Fibroblast of pulmonary artery (primary cell): ENCODE results near the gene BCAS1.

Source experiments
- DNase-seq: peaks from one replicate; pipeline ENCODE4 v3.0.0-alpha.2; 2010; ENCODE audit warnings: low read depth
- H3K4me3 ChIP-seq: replicated peaks from 2 replicates; pipeline ENCODE4 v1.5.1; 2011; ENCODE audit warnings: low read depth, mild to moderate bottlenecking, control low read depth, low read length, moderate library complexity
- TF ChIP-seq, protein P1 (sequence below): IDR thresholded peaks from 2 replicates; pipeline ENCODE4 v1.5.1; 2011; ENCODE audit warnings: mild to moderate bottlenecking, control low read depth, low read length, inconsistent platforms; ENCODE audit errors: missing control alignments

BCAS1 gene

DNA sequence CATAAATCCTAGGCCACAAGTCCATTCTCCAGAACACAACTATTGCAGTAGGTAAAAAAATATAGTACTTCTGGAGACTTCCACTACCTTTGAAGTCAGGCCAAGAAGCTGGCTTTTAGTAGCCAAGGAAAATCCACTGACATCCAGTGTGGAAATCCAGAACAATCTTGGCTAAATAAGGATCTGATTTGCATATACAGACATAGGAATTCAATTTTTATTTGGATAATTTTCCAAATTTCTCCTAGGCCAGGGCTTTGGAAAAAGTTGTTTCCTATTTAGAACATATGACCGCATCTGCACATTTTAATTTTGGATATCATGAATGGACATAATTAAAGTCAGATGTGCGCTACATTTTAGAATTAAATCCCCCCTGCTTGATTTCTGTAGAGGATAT is 100.2 kb downstream of the BCAS1 start:
- TF ChIP-seq, protein P1, sequence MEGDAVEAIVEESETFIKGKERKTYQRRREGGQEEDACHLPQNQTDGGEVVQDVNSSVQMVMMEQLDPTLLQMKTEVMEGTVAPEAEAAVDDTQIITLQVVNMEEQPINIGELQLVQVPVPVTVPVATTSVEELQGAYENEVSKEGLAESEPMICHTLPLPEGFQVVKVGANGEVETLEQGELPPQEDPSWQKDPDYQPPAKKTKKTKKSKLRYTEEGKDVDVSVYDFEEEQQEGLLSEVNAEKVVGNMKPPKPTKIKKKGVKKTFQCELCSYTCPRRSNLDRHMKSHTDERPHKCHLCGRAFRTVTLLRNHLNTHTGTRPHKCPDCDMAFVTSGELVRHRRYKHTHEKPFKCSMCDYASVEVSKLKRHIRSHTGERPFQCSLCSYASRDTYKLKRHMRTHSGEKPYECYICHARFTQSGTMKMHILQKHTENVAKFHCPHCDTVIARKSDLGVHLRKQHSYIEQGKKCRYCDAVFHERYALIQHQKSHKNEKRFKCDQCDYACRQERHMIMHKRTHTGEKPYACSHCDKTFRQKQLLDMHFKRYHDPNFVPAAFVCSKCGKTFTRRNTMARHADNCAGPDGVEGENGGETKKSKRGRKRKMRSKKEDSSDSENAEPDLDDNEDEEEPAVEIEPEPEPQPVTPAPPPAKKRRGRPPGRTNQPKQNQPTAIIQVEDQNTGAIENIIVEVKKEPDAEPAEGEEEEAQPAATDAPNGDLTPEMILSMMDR, result no peak
- no peak for DNase-seq
- H3K4me3 ChIP-seq, result no peak overlapping the region

DNA sequence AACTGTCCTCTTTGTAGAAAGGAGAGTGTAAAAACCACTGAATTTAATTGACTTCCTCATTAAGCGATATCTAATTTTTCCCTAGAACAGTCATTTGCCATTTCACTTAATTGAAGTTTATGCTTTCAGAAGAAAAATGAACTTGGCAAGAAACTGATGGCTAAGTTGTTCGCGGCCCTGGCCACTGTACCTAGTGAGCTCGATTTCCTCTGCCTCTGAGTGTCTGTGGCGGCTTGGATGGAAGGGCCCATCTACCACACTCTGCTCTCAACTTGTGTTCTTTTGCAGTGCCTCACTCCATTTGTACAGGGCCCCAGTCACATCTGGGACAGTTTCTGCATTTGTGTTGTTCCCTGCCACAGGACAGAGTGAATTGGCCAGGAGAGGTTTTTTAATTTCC is 102.9 kb downstream of the BCAS1 start:
- H3K4me3 ChIP-seq, result no peak overlapping the region
- TF ChIP-seq, protein P1, result no peak
- no peak for DNase-seq

DNA sequence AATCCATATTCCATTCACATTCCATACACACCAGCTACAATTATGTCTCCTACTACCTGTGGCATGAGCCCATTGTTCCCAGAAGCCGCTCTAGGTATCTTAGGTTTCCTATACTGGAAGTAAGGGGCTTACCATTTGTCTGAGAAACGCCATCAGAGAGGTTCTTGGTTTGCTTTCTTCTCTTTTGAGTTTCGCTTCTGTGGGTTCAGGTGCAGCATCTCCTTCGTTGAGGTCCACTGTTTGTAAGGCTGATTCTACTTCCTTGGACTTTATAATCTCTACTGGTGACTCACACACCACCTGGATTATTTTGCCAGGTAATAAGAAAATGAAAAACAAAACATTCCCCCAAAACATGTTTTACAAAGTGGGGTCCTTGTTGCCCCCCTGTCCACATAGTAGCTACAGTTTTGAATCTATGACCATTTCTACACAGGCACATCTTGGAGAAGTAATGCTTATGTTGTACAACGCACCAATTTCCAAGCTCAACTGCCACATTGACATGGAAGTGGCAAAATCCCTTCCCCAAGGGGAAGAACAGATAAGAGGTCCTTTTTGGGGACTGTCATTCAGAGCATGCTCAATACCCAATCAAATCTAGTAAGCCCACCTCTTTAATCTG is 103.5 kb downstream of the BCAS1 start:
- H3K4me3 ChIP-seq, result no peak overlapping the region
- no peak for DNase-seq
- TF ChIP-seq, protein P1, result no peak

DNA sequence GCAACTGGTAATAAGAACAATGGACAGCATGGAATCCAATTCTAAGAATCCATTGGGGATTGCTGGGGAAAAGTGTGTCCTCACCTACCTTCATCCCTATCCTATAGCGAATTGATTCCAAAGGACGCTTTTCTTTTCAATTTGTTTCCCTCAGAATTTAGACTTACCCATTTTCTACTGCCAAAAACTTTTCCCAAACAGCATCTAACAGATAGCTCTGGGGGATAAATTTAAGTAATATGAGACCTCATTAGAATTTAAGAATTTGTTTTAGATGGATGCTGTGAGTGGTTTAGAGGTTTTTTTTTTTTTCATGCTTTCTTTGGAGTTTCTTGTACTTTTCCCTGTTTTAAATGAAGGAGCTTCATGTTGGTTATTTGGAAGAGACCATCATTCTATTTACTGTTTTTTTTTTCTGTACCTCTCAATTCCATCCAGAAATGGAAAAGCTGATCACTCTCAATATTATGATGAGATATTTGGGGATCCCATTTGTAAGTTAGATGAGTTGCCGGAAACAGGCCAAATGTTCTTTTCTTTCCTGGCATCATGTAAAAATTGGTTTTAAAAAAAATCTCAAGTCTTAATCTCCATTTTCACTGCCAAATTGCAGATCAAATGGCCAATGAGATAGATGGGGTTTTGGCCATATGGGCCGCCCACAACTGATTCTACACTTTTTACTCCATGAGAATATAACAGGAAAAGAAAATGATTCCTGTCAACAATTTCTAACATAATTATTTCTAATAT is 105.7 kb downstream of the BCAS1 start:
- TF ChIP-seq, protein P1, result no peak
- H3K4me3 ChIP-seq, result no peak overlapping the region
- no peak for DNase-seq

DNA sequence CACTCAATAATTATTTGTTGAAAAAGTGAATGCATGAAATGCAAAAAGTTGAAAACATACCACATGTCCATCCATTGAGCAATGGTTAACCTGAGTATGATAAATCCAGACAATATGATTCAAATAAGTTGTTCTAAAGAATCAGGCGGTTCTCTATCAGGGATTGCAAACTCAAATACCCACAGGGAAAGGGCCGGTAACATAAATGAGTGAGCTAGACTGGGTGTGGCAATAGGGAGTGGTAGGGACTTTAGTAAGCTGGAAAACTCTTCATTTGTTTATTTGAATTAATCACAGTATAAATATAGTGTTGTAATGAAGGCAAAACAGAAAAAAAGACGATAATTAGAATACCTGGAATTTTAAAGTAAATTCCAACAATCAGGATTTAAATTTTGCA is 106.3 kb downstream of the BCAS1 start:
- TF ChIP-seq, protein P1, result no peak
- H3K4me3 ChIP-seq, result no peak overlapping the region
- no peak for DNase-seq

DNA sequence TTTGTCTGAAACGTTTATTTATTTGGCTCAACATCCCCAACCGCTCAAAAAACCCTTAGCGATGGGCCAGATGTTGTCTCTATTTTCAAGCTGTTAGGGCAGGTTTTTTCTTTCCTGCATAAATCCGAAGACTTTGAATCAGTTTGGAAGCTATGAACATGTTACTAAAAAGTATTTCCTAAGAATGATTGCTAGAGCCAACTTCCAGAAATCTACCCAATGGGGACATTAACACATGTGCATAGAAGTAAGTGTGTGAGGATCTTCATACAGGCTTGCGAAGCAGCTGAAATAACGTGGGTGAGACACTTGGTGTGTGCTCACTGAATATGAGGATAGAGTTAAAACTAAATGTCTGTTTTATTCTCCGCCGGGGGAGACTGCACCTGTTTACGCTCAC is 106.8 kb downstream of the BCAS1 start:
- TF ChIP-seq, protein P1, result no peak
- no peak for DNase-seq
- no peak overlapping the region for H3K4me3 ChIP-seq
